GM06990 (cell line): ENCODE data around the gene PTPRD.

Experiments
- DNase-seq: peaks from one replicate; pipeline ENCODE4 v3.0.0-alpha.2; 2011; ENCODE audit not compliant: insufficient read length; ENCODE audit errors: extremely low read depth
- H3K27me3 ChIP-seq: replicated peaks from 2 replicates; pipeline ENCODE4 v1.6.0; 2011; ENCODE audit warnings: low read length; ENCODE audit not compliant: control insufficient read depth, insufficient read depth
- H3K36me3 ChIP-seq: 2 replicates; pipeline ENCODE4 v1.5.1; 2011; ENCODE audit warnings: low read length; ENCODE audit not compliant: control insufficient read depth, insufficient read depth
- H3K4me3 ChIP-seq: replicated peaks from 2 replicates; pipeline ENCODE4 v1.5.1; 2011; ENCODE audit warnings: low read depth, mild to moderate bottlenecking, control low read depth, low read length
- CTCF ChIP-seq: IDR thresholded peaks from 2 replicates; pipeline ENCODE4 v1.5.1; 2011; ENCODE audit warnings: low read length, control low read depth, mild to moderate bottlenecking, inconsistent platforms; ENCODE audit not compliant: insufficient read depth, poor library complexity, severe bottlenecking

The PTPRD gene

GRCh38 chr9:10612641-10613398, at the start of gene PTPRD:
Gene PTPRD, minus strand, starts transcription at chr9:10613002.
- no peaks in the 10 kb centered on the region for H3K36me3 ChIP-seq
- peak; percentile 1 for DNase-seq
- no peak for TF ChIP-seq CTCF
- no peak within 1 kb of the TSS for H3K4me3 ChIP-seq
- no peaks in the 10 kb centered on the region for H3K27me3 ChIP-seq

GRCh38 chr9:10661994-10662393, 49.2 kb upstream of the PTPRD start:
- H3K4me3 ChIP-seq: no peak overlapping the region
- H3K27me3 ChIP-seq: no peaks in the 10 kb centered on the region
- no peak for TF ChIP-seq CTCF
- no peaks in the 10 kb centered on the region for H3K36me3 ChIP-seq
- DNase-seq: no peak

- no peak for TF ChIP-seq CTCF
- Histone ChIP-seq H3K4me3 (no peak overlapping the region), H3K27me3 (no peaks in the 10 kb centered on the region), H3K36me3 (no peaks in the 10 kb centered on the region)
- no peak for DNase-seq
These were observed 48.6 kb upstream of the PTPRD start for GRCh38 chr9:10661376-10661775.

- no peak for TF ChIP-seq CTCF
- Histone ChIP-seq H3K36me3 (no peaks in the 10 kb centered on the region), H3K4me3 (no peak overlapping the region), H3K27me3 (no peaks in the 10 kb centered on the region)
- no peak for DNase-seq
These were observed 38.2 kb upstream of the PTPRD start for GRCh38 chr9:10651012-10651411.

- no peaks in the 10 kb centered on the region for H3K27me3 ChIP-seq
- no peak overlapping the region for H3K4me3 ChIP-seq
- no peak for TF ChIP-seq CTCF
- no peak for DNase-seq
- no peaks in the 10 kb centered on the region for H3K36me3 ChIP-seq
These were observed 36.3 kb upstream of the PTPRD start for GRCh38 chr9:10649076-10649475.

GRCh38 chr9:10633785-10634184, 21.0 kb upstream of the PTPRD start:
- Histone ChIP-seq H3K36me3 (no peaks in the 10 kb centered on the region), H3K4me3 (no peak overlapping the region), H3K27me3 (no peaks in the 10 kb centered on the region)
- no peak for TF ChIP-seq CTCF
- no peak for DNase-seq
